Hepatocyte (in vitro differentiated cells): ENCODE measurements around the gene MPC1.
"Not testable (repeated sequence)": the region's sequence is repeated elsewhere in the genome, so short reads cannot be mapped to it uniquely, and the experiment has no call there.

Source experiments
- CTCF ChIP-seq: fragments of 200-600 bp; sonication (generic); IDR thresholded peaks from 2 replicates; pipeline ENCODE4 v1.5.1; 2016; ENCODE audit warnings: antibody characterized with exemption, mild to moderate bottlenecking; ENCODE audit not compliant: poor library complexity
- EZH2 ChIP-seq: fragments of 200-600 bp; sonication (generic); IDR thresholded peaks from 2 replicates; pipeline ENCODE4 v1.6.1; 2016; ENCODE audit warnings: antibody characterized with exemption, mild to moderate bottlenecking, borderline replicate concordance
- EZH2phosphoT487 ChIP-seq: fragments of 200-600 bp; sonication (generic); IDR thresholded peaks from one replicate; pipeline ENCODE4 v1.6.1; 2018; ENCODE audit warnings: antibody characterized with exemption, mild to moderate bottlenecking, low read depth, moderate library complexity; ENCODE audit not compliant: unreplicated experiment, severe bottlenecking

- not testable (repeated sequence) for TF ChIP-seq CTCF, EZH2, EZH2phosphoT487
Observed at GRCh38 chr6:166345672-166346071, 37.1 kb downstream of the MPC1 start.
